HepG2 (cell line): ENCODE results near the gene RASSF4. TPM values are rescaled to one million over a fixed set of nuclear protein-coding genes. Genes with fewer than 3 reads are reported as not detected.
A peak's percentile ranks its signal among the peaks of the same experiment; 100 is the strongest.

Source experiments
- ATF5 ChIP-seq: sonication (generic); formaldehyde crosslinking; IDR thresholded peaks from 2 replicates; pipeline ENCODE4 v1.4.0; 2020; ENCODE audit warnings: mild to moderate bottlenecking, low read depth, missing genetic modification reagents
- DNMT3B ChIP-seq: conservative IDR thresholded peaks from 2 replicates; pipeline ENCODE4 v1.6.1; 2016; ENCODE audit warnings: missing biosample characterization, control low read depth
- DRAP1 ChIP-seq: IDR thresholded peaks from 2 replicates; pipeline ENCODE4 v1.6.1; 2016; ENCODE audit warnings: missing genetic modification reagents, missing compliant biosample characterization
- JDP2 ChIP-seq: sonication (generic); formaldehyde crosslinking; IDR thresholded peaks from 2 replicates; pipeline ENCODE4 v1.8.1; 2022; ENCODE audit warnings: missing genetic modification reagents, borderline replicate concordance
- NKX3-1 ChIP-seq: sonication (generic); formaldehyde crosslinking; IDR thresholded peaks from 2 replicates; pipeline ENCODE4 v1.5.0; 2020; ENCODE audit warnings: missing genetic modification reagents
- PAXIP1 ChIP-seq: sonication (generic); formaldehyde crosslinking; conservative IDR thresholded peaks from 2 replicates; pipeline ENCODE4 v1.4.0; 2020; ENCODE audit warnings: mild to moderate bottlenecking, missing genetic modification reagents, moderate library complexity
- SATB2 ChIP-seq: sonication (generic); formaldehyde crosslinking; IDR thresholded peaks from 2 replicates; pipeline ENCODE4 v1.5.0; 2020; ENCODE audit warnings: missing genetic modification reagents
- STAG1 ChIP-seq: sonication (generic); formaldehyde crosslinking; IDR thresholded peaks from 2 replicates; pipeline ENCODE4 v1.4.0; 2020; ENCODE audit warnings: missing genetic modification reagents
- TCF7L2 ChIP-seq: IDR thresholded peaks from 2 replicates; pipeline ENCODE4 v1.6.1; 2011; ENCODE audit warnings: mild to moderate bottlenecking, low read depth, low read length, moderate library complexity
- ZMAT3 ChIP-seq: sonication (generic); formaldehyde crosslinking; conservative IDR thresholded peaks from 2 replicates; pipeline ENCODE4 v1.7.0; 2021; ENCODE audit warnings: missing genetic modification reagents
- ZNF230 ChIP-seq: sonication (generic); formaldehyde crosslinking; IDR thresholded peaks from 2 replicates; pipeline ENCODE4 v1.4.0; 2020; ENCODE audit warnings: mild to moderate bottlenecking, missing genetic modification reagents
- ZNF281 ChIP-seq: sonication (generic); formaldehyde crosslinking; IDR thresholded peaks from 2 replicates; pipeline ENCODE4 v1.4.0; 2020; ENCODE audit warnings: missing genetic modification reagents, borderline replicate concordance
- polyA plus RNA-seq, 8 experiments: library from polyadenylated mRNA; depleted of rRNA in 3 of 8; stranded (reverse) in 7 of 8; unstranded in 1 of 8; fragments of >200 nt; fragmentation: Illumina TruSeq in 4 of 8; extraction: Trizol in 4 of 8; gene quantifications; 2 replicates each; pipeline versions ENCODE4 v1.2.1 to v1.2.3, GENCODE V29; 2011 to 2016; ENCODE audit warnings: low read depth in 4 of 8, missing spikeins in 1 of 8, mixed read lengths in 1 of 8; ENCODE audit not compliant: insufficient read depth in 1 of 8
- total RNA-seq, 5 experiments: library from RNA; depleted of rRNA; stranded (reverse); fragments of >200 nt; fragmentation: Illumina TruSeq; extraction: Trizol; gene quantifications; 2 replicates each; pipeline ENCODE4 v1.2.3, GENCODE V29; 2016; ENCODE audit warnings: low read depth in 1 of 5

RASSF4 gene
- total and polyA plus RNA-seq, 2 of the 13 experiments (the other 11 are each of a cell fraction or from before 2014, with no cell fraction given): 34.0 to 51.7 TPM

- TF ChIP-seq PAXIP1: peak; percentile 40; the same call in 1 of the 2 replicates
- no peak for TF ChIP-seq ZNF281 (CRISPR knock-in tag)
- TF ChIP-seq ATF5 (CRISPR knock-in tag): no peak
- TF ChIP-seq DRAP1 (CRISPR knock-in tag): no peak
- no peak for TF ChIP-seq NKX3-1
- TF ChIP-seq ZMAT3: 0 out of 2 replicates have a peak, but pooled peaks have one; percentile 0
- TF ChIP-seq JDP2 (CRISPR knock-in tag): no peak
- TF ChIP-seq TCF7L2: no peak
- TF ChIP-seq DNMT3B: no peak
- TF ChIP-seq ZNF230 (CRISPR knock-in tag): no peak
- TF ChIP-seq SATB2 (CRISPR knock-in tag): no peak
- no peak for TF ChIP-seq STAG1 (CRISPR knock-in tag)
Observed at GRCh38 chr10:44960088-44960460, 472 bp downstream of the RASSF4 start (continued).
